Colonic mucosa (tissue), 4 donors: ENCODE data around the gene LGALS3. TPM values are rescaled to one million over a fixed set of nuclear protein-coding genes. Genes with fewer than 3 reads are reported as not detected.

Experiments used
- DNase-seq: peaks from one replicate; pipeline ENCODE4 v3.0.0-alpha.2; 2020
- H3K27ac ChIP-seq: fragments of 200-600 bp; one replicate; pipeline ENCODE4 v1.8.0; 2021
- H3K27me3 ChIP-seq: fragments of 200-600 bp; one replicate; pipeline ENCODE4 v1.8.0; 2021
- H3K36me3 ChIP-seq: fragments of 200-600 bp; one replicate; pipeline ENCODE4 v1.8.0; 2021
- H3K4me1 ChIP-seq: fragments of 200-600 bp; one replicate; pipeline ENCODE4 v1.8.0; 2021; ENCODE audit warnings: mild to moderate bottlenecking
- H3K4me3 ChIP-seq: fragments of 200-600 bp; one replicate; pipeline ENCODE4 v1.8.0; 2021
- H3K9ac ChIP-seq, 2 donors: one replicate each; pipeline ENCODE4 v1.7.0; 2013; ENCODE audit warnings: control low read depth in 2 of 2, low read depth in 2 of 2, low read length in 2 of 2
- H3K9me3 ChIP-seq: fragments of 200-600 bp; one replicate; pipeline ENCODE4 v1.8.0; 2021
- intact Hi-C: fragments of 100-400 bp; cut with DNase I; formaldehyde crosslinking; loops from one replicate; pipeline ENCODE4 v1.14.1; 2022
- total RNA-seq, 2 donors: library from RNA; stranded (reverse); fragmentation: NEBNext Ultra II Directional in 1 of 2; extraction: Animal tissue kit (Norgen Biotek cat#: 25700) in 1 of 2; gene quantifications; one replicate each; pipeline ENCODE4 v1.2.1, GENCODE V29; 2021
- TF ChIP-seq, protein P1 (sequence below): fragments of 200-600 bp; IDR thresholded peaks from one replicate; pipeline ENCODE4 v1.8.0; 2022; ENCODE audit warnings: antibody characterized with exemption, mild to moderate bottlenecking
- donor health status: healthy.
- donor health status: DM: no; HTN: no; CAD: no.
- donor health status: DM: no; HTN: no; CAD: no.

The LGALS3 gene
- total RNA-seq, 2 donors from 2014 or later: 1,592 to 1,798 TPM

DNA sequence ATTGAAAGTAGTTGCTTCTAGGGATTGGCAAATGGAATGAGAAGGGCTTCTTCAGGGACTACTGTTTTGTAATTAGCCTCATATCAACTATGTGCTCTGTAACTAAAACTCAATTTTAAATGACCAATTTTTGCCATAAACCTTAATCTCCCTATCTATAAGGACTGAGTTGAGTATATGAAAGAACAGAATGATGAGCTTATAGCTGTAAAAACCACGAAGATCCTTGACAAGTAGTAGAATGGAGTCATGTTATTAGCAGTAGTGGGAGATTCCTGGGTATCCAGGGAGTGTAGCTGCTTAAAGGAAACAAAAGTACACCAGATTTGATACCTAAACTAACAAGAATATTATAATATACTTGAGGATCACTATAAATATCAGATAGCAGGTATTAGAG, 28.0 kb downstream of the LGALS3 start:
- Histone ChIP-seq H3K9ac (no peak overlapping the region), H3K27ac (no peak overlapping the region), H3K9me3 (no peaks in the 10 kb centered on the region), H3K36me3 (no peaks in the 10 kb centered on the region), H3K4me3 (no peak overlapping the region), H3K27me3 (no peaks in the 10 kb centered on the region), H3K4me1 (no peaks in the 10 kb centered on the region)
- intact Hi-C loops: no loop called here
- TF ChIP-seq, protein P1, sequence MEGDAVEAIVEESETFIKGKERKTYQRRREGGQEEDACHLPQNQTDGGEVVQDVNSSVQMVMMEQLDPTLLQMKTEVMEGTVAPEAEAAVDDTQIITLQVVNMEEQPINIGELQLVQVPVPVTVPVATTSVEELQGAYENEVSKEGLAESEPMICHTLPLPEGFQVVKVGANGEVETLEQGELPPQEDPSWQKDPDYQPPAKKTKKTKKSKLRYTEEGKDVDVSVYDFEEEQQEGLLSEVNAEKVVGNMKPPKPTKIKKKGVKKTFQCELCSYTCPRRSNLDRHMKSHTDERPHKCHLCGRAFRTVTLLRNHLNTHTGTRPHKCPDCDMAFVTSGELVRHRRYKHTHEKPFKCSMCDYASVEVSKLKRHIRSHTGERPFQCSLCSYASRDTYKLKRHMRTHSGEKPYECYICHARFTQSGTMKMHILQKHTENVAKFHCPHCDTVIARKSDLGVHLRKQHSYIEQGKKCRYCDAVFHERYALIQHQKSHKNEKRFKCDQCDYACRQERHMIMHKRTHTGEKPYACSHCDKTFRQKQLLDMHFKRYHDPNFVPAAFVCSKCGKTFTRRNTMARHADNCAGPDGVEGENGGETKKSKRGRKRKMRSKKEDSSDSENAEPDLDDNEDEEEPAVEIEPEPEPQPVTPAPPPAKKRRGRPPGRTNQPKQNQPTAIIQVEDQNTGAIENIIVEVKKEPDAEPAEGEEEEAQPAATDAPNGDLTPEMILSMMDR: no peak
- DNase-seq: no peak

GRCh38 chr14:55158412-55158811, 29.4 kb downstream of the LGALS3 start:
- no peak overlapping the region for H3K27ac ChIP-seq
- DNase-seq: no peak
- H3K36me3 ChIP-seq: no peaks in the 10 kb centered on the region
- no peaks in the 10 kb centered on the region for H3K4me1 ChIP-seq
- no peaks in the 10 kb centered on the region for H3K9me3 ChIP-seq
- H3K27me3 ChIP-seq: no peaks in the 10 kb centered on the region
- H3K4me3 ChIP-seq: no peak overlapping the region
- no peak overlapping the region for H3K9ac ChIP-seq
- TF ChIP-seq, protein P1: no peak
- intact Hi-C loops: no loop called here

DNA sequence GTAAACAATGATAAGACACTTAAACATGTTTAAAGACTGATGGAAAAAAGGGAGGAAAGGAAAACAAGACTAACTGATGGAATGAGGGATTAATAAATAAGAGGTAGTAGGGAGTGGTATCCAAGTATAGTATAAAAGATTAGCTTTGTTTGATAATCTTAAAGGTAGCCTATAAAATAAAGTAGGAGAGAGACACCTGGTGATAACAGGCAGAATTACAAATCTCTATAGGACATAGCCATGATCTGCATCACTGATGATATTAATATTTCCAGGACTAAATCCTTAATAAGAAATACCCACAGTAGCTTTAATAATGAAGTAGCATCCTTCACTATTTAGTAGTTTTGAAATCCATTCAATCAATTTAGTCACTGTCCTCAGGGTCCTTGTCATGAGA, 31.9 kb downstream of the LGALS3 start:
- H3K36me3 ChIP-seq: no peaks in the 10 kb centered on the region
- intact Hi-C loops: loop anchor here (2.0 kb wide), 1 partner anchor 72 kb away; no protein-coding TSS in a partner anchor
- H3K4me3 ChIP-seq: no peak overlapping the region
- H3K9ac ChIP-seq: no peak overlapping the region
- no peak for DNase-seq
- no peaks in the 10 kb centered on the region for H3K4me1 ChIP-seq
- TF ChIP-seq, protein P1: peak; percentile 53
- H3K27me3 ChIP-seq: no peaks in the 10 kb centered on the region
- no peak overlapping the region for H3K27ac ChIP-seq
- H3K9me3 ChIP-seq: no peaks in the 10 kb centered on the region

DNA sequence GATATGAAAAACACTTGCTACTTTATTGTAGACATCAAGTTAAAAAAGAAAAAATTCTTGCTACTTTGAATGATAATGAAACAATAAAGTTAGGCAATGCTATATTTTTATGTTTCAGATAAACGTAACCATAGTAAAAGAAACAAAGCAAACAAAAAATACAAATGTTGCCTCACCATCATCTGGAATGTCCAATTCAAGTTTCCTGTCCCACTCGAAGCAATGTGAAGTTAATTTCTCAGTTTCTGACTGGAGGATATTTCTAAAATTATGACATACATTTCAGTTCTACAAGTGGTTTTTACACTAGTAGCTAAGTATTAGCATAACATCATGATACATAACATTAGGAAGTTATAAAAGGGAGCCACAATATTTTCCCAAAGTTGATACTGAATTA, 41.5 kb downstream of the LGALS3 start:
- H3K9me3 ChIP-seq: no peaks in the 10 kb centered on the region
- no peak for DNase-seq
- no peaks in the 10 kb centered on the region for H3K36me3 ChIP-seq
- no peak overlapping the region for H3K4me3 ChIP-seq
- no peak overlapping the region for H3K9ac ChIP-seq
- no peak overlapping the region for H3K27ac ChIP-seq
- intact Hi-C loops: no loop called here
- TF ChIP-seq, protein P1: no peak
- no peaks in the 10 kb centered on the region for H3K27me3 ChIP-seq
- H3K4me1 ChIP-seq: no peaks in the 10 kb centered on the region

- intact Hi-C loops: no loop called here
- no peak for DNase-seq
These were observed 51.0 kb downstream of the LGALS3 start for GRCh38 chr14:55180006-55180405.

More at GRCh38 chr14:55180006-55180405, 51.0 kb downstream of the LGALS3 start:
- H3K9ac ChIP-seq: no peak overlapping the region
- H3K36me3 ChIP-seq: no peaks in the 10 kb centered on the region
- no peak overlapping the region for H3K27ac ChIP-seq
- H3K9me3 ChIP-seq: no peaks in the 10 kb centered on the region
- no peaks in the 10 kb centered on the region for H3K4me1 ChIP-seq
- no peaks in the 10 kb centered on the region for H3K27me3 ChIP-seq
- H3K4me3 ChIP-seq: no peak overlapping the region
- TF ChIP-seq, protein P1: no peak
